GM23338 (cell line): ENCODE data around the gene COA8. TPM values are rescaled to one million over a fixed set of nuclear protein-coding genes. Genes with fewer than 3 reads are reported as not detected.

Source experiments
- CTCF ChIP-seq, 2 experiments: fragments of 200-600 bp in 1 of 2; sonication (generic) in 1 of 2; conservative IDR thresholded peaks; 2 replicates each; pipeline versions ENCODE4 v1.5.1 to v1.6.1; 2016 to 2017; ENCODE audit warnings: antibody characterized with exemption in 2 of 2, low read depth in 2 of 2, mild to moderate bottlenecking in 2 of 2, moderate library complexity in 1 of 2
- ETS1 ChIP-seq: IDR thresholded peaks from 2 replicates; pipeline ENCODE4 v1.6.1; 2016; ENCODE audit warnings: antibody characterized with exemption
- EZH2 ChIP-seq: fragments of 200-600 bp; sonication (generic); IDR thresholded peaks from one replicate; pipeline ENCODE4 v1.8.0; 2017; ENCODE audit warnings: antibody characterized with exemption, mild to moderate bottlenecking, low read depth; ENCODE audit not compliant: unreplicated experiment
- JUNB ChIP-seq: IDR thresholded peaks from one replicate; pipeline ENCODE4 v1.6.1; 2016; ENCODE audit warnings: antibody characterized with exemption; ENCODE audit not compliant: unreplicated experiment
- NANOG ChIP-seq: IDR thresholded peaks from 2 replicates; pipeline ENCODE4 v1.6.1; 2016; ENCODE audit warnings: antibody characterized with exemption, borderline replicate concordance
- POLR2AphosphoS5 ChIP-seq: IDR thresholded peaks from 2 replicates; pipeline ENCODE4 v1.6.1; 2016; ENCODE audit warnings: antibody characterized with exemption, low read depth
- STAT1 ChIP-seq: IDR thresholded peaks from one replicate; pipeline ENCODE4 v1.6.1; 2016; ENCODE audit warnings: antibody characterized with exemption; ENCODE audit not compliant: unreplicated experiment
- ZNF462 ChIP-seq: fragments of 250-450 bp; sonication (Bioruptor Pico); IDR thresholded peaks from 2 replicates; pipeline ENCODE4 v1.5.0; 2020; ENCODE audit warnings: mild to moderate bottlenecking, moderate library complexity
- polyA plus RNA-seq: library from polyadenylated mRNA; unstranded; fragments of >200 nt; fragmentation: Nextera tagmentation; extraction: Ambion mirVana; gene quantifications from 2 replicates; pipeline ENCODE4 v1.2.1, GENCODE V29; 2016
- total RNA-seq: library from RNA; depleted of rRNA; stranded (reverse); fragments of >200 nt; shearing (Covaris generic); gene quantifications from 2 replicates; pipeline ENCODE4 v1.2.3, GENCODE V29; 2014

The COA8 gene
- total and polyA plus RNA-seq, 2 experiments from 2014 or later: 61.3 to 130 TPM

DNA sequence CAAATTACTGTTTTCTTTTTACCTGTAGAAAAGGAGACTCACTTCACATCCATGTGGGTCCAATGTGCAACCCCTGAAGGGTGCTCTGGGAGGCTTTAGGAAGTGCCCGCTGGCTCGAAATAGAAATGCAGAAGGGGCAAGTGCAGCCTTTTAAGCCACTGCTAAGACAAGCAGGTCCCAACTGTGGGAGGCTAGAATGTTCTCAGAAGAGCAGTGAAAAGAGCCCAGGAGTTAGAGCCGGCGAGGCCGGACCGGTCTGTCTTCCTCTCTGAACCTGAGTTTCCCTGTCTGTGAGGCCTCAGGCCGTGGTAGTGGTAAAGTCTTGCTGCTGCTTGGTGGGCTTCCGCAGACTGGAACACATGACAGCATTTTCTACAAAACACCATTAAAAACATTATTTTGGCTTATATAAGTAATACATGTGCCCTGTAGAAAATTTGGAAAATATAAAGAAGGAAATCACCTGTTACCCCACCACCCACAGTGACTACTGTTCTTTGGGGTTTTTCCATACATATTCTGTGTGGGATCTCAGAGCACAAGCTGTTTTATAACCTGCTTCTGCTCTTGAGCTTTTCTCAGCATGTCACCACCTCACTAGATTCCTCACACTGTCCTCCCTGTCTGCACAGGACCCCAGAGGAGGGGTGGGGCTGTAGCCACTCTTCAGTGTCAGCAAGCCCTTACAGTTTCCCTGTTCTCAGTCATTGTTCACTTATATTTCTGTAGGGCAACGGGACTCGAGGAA is 46.2 kb upstream of the COA8 start (continued):
- TF ChIP-seq ZNF462 (no peak), ETS1 (no peak), EZH2 (no peak), POLR2AphosphoS5 (no peak), CTCF (conservative IDR thresholded peaks at IDR 0.05; ENCODE audit: low read depth in 2 of 2) (no peak), NANOG (no peak), STAT1 (no peak), JUNB (no peak)
